Hematopoietic multipotent progenitor cell treated with erythropoietin and hydrocortisone succinate and interleukin-3 and kit ligand, for 6 days (in vitro differentiated cells): ENCODE data around the gene TMEM213.

Experiments used
- DNase-seq: peaks from one replicate; pipeline ENCODE4 v3.0.0-alpha.2; 2015

TMEM213 gene

GRCh38 chr7:138878051-138878450, 80.3 kb downstream of the TMEM213 start:
- no peak for DNase-seq

GRCh38 chr7:138878856-138879255, 81.1 kb downstream of the TMEM213 start:
- DNase-seq: no peak

- no peak for DNase-seq
Measured at GRCh38 chr7:138879356-138879755, 81.6 kb downstream of the TMEM213 start.

- DNase-seq: no peak
Measured at GRCh38 chr7:138880881-138881578, 83.2 kb downstream of the TMEM213 start.

- no peak for DNase-seq
Measured at GRCh38 chr7:138881579-138882188, 83.9 kb downstream of the TMEM213 start.

GRCh38 chr7:138882249-138882648, 84.5 kb downstream of the TMEM213 start:
- no peak for DNase-seq

GRCh38 chr7:138885383-138886147, 87.8 kb downstream of the TMEM213 start:
- no peak for DNase-seq

- peak; percentile 94 for DNase-seq
Measured at GRCh38 chr7:138886501-138886917, 88.7 kb downstream of the TMEM213 start.

GRCh38 chr7:138887085-138887710, 89.4 kb downstream of the TMEM213 start:
- DNase-seq: no peak
